ENCODE results near the gene PARD3B.

The PARD3B gene

GRCh38 chr2:205166745-205167144, 621.5 kb downstream of the PARD3B start:
- DNase-seq = no peak

GRCh38 chr2:205169012-205169411, 623.7 kb downstream of the PARD3B start:
- no peak for DNase-seq

DNA sequence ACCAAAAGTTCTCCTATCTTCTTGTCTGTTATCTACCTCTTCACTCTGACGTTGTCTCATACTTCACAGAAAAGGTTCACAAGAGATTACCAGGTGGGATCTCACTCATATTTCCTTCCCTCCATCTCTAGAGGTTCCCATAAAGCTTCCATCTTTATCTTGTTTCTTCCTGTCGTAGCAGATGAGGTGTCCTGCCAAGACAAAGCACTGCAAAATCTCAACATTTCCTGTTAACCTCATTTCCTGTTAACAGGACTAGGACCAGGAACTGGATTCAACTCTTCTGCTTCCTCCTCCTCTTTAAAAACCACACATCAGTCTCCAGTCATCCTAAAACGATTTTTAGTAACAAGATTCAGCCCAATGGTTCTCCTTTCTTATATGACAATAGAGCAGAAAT, 624.2 kb downstream of the PARD3B start:
- no peak for DNase-seq

DNA sequence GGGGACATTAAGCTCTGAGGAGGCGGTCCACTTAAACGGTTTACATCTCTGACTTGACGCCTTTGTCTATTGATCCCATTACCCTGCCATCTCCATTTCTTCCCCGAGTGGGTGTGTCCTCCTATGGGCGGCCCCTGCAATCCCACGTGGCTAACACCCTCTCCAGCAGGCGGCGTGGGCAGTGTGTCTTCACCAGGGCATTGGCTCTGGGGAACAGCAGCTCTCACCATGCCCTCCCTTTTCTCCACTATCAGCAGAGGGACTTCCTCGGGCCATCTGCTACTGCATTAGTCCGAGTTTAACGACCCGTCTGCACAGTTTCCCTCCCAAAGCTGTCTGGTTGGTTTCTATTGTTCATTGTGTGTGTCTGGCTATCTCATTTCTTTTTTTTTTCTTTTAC, 625.1 kb downstream of the PARD3B start:
- DNase-seq = no peak

GRCh38 chr2:205171261-205171940, 626.1 kb downstream of the PARD3B start:
- no peak for DNase-seq

GRCh38 chr2:205175831-205176230, 630.6 kb downstream of the PARD3B start:
- no peak for DNase-seq

DNA sequence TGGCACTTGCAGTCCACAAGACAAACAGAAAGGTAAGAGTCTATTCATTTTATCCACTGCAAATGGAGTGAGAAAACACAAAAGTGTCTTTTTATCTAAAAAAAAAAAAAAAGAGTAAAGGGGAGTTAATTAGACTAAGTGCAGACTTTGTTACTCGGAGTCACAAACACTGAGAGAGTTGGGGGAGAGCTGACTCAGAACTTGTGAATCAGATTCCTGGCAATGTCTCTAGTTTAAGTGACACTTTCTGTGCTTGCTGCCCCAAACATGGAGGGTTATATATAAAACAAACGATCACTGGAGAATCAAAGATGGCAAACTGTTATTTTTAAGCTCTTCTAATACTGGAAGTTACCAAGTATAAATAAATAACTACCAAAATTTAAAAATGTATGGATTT, 631.3 kb downstream of the PARD3B start:
- no peak for DNase-seq

DNA sequence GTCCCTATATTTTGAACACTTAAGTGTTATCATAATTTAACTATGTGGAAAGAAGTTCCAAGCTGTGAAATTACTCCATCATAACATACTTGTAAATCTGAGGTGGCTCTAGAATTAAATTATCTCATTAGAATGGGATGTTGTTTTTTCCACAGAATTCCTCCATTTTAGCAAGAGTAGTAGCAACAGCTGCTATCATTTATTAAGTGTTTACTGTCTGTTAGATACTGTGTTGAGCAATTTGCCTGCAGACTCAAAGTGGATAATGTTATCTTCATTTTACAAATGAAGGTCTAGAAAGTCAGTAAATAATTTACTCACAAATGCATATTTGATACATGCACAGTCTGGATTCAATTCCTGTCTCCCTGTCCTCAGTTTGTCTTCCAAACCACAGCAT, 632.3 kb downstream of the PARD3B start:
- no peak for DNase-seq

DNA sequence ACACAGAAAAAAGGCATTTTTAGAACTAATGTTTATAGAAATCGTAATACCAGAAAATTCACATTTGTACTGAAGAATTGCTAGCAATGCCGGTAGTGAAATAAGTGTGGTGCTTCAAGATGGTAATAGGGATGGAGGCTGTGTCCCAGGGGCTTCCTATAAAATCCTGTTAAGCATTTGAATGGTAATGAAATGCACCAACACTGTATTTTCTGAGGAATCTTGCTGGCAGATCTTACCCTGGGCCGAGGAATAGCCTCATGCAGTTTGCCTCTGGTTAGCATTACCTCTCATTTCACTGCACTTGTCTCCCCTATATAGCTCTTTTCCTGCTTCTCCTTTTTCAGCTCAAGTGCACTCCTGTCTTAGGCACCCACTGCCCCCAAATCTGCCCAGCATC, 635.5 kb downstream of the PARD3B start:
- no peak for DNase-seq

- no peak for DNase-seq
These were observed 642.5 kb downstream of the PARD3B start for GRCh38 chr2:205187731-205188130.

GRCh38 chr2:205188239-205189138, 643.2 kb downstream of the PARD3B start:
- DNase-seq = no peak

- DNase-seq = no peak
These were observed 644.0 kb downstream of the PARD3B start for GRCh38 chr2:205189301-205189700.

GRCh38 chr2:205190528-205190927, 645.3 kb downstream of the PARD3B start:
- DNase-seq = no peak

DNA sequence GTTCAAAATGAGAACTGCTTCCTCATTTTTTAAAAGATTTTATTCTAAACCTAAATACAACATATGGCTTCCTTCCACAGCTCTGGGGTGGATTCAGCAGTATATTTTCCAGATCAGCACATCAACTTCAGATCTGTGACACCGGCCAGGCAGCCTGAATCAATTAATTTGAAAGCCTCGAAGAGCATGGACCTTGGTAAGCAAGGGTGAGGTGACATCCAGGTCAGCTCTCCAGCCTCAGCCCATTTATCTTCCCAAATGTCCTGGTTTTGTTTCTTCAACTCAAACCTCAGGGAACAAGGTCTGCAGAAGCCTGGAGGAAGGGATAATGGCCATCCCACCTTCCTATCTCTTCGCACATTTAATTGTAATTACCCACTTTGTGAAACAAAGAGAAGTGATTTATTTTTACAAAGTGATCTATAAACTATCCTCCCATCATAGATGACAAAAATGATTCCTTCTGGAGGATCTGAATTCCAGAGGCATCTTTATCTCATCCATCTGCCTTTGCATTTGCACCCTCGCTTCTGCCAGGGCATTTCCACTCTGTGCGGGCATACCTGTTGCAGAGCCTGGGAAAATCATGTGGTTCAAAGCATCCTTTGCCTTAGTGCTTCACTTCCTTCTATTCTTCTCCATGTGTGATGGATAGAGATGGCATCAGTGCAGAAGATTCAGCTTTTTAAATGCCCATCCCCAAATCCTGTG, 648.0 kb downstream of the PARD3B start:
- DNase-seq = no peak

DNA sequence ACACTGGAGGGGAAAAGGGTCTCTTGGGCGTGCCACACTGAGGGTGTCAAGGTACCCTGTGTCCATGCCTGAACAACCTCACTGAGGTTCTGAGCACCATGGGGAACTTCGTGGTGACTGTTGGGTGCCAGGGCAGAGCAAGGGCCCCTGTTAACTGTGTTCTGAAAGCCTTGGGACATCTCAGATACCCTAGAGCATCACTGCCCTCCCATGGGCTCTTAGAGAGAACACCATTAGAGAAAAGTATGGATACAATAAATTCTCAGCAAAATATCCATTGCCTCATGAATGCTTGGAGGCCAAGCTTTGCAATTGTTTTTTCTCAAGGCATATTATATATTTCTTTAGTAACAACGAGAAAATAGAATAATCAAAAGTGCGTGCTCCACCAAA, 648.6 kb downstream of the PARD3B start:
- DNase-seq = no peak

- no peak for DNase-seq
These were observed 652.3 kb downstream of the PARD3B start for GRCh38 chr2:205197468-205198139.

- no peak for DNase-seq
These were observed 652.9 kb downstream of the PARD3B start for GRCh38 chr2:205198140-205198525.

GRCh38 chr2:205199165-205199850, 654.0 kb downstream of the PARD3B start:
- no peak for DNase-seq

- no peak for DNase-seq
These were observed 665.2 kb downstream of the PARD3B start for GRCh38 chr2:205210494-205210893.

GRCh38 chr2:205212357-205212756, 667.1 kb downstream of the PARD3B start:
- DNase-seq = no peak

DNA sequence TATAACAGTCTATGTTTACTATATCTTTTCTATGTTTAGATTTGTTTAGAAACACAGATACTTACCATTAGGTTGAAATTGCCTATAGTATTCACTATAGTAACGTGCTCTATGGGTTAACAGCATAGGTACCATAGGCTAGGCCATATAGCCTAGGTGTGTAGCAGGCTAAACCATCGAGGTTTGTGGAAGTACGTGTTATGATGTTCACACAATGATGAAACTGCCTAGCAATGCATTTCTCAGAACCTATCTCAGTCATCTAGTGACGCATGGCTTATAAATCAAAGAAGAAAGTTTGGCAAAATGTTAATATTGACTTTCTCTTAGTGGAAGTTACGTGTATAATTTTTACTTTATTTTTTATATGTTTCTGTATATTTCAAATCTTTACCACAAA, 670.8 kb downstream of the PARD3B start:
- no peak for DNase-seq

DNA sequence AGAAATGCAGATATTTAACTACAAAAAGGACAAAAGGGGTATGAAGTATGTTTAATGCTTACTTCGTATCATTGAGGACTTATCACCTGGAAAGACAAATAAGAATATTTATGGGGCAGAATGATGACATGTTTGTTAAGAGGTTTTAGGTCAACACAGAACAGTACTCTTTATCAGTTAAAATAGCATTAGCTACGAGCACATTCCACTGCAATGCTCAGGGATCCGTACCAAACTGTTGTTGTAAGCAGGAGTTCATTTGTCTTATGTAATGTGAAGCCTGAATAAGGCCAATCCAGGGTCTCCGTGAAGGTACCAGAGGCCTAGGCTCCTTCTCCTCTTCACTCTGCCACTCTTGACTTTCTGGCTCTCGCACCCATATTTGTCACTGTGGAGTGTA, 671.3 kb downstream of the PARD3B start:
- DNase-seq = no peak

DNA sequence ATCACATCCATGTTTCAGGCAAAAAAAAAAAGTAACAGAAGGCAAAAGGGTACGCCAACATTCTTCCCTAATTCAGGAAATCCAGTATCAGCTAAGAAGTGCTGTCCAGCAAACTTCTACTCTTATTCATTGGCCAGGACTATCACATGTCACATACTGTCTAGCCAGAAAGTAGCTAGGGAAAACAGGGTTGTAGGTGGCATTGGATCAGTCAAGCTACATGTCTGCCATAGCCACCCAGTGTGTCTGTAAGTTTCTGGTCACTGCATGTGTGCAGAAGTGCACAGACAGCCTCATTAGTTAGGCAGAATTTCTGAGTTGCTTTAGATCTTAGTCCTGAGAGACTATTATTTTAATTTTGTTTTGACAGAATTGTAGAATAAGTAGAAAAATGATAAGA, 671.7 kb downstream of the PARD3B start:
- DNase-seq = no peak

Data from CD4-positive, alpha-beta T cell treated with Interferon gamma for 1 hour (primary cell).